ENCODE data around the gene ZFYVE16. TPM values are rescaled to one million over a fixed set of nuclear protein-coding genes. Genes with fewer than 3 reads are reported as not detected.

The ZFYVE16 gene
- total and polyA plus RNA-seq, 4 donors, result 6.0 to 26.3 (median 11.6) TPM

GRCh38 chr5:80372780-80373179, 35.1 kb upstream of the ZFYVE16 start:
- DNase-seq (ENCODE audit: low spot score), result no peak
- H3K36me3 ChIP-seq (ENCODE audit: control insufficient read depth in 4 of 4, insufficient read depth in 3 of 4, low read depth in 1 of 4, low read length in 3 of 4), result no peaks in the 10 kb centered on the region
- H3K27ac ChIP-seq (ENCODE audit: low read depth in 1 of 2, low read length in 2 of 2), result no peak overlapping the region
- no peaks in the 10 kb centered on the region for H3K4me1 ChIP-seq (ENCODE audit: control insufficient read depth in 4 of 4, insufficient read depth in 4 of 4, low read length in 3 of 4)
- H3K4me3 ChIP-seq (ENCODE audit: low read depth in 1 of 3, low read length in 3 of 3), result no peak overlapping the region
- 92% methylated on average over 1 of the region's 1 CpG for WGBS
- no peaks in the 10 kb centered on the region for H3K27me3 ChIP-seq (ENCODE audit: control insufficient read depth in 4 of 4, insufficient read depth in 4 of 4, low read length in 3 of 4)
- TF ChIP-seq MAX (IDR thresholded peaks at IDR 0.05) (no peak), TAF1 (conservative IDR thresholded peaks at IDR 0.05) (no peak), GABPA (IDR thresholded peaks at IDR 0.05 in 1 of 2, conservative IDR thresholded peaks at IDR 0.05 in 1 of 2) (no peak), CTCF (IDR thresholded peaks at IDR 0.05; ENCODE audit: low read depth, low read length, missing input control) (no peak), HNF4A (conservative IDR thresholded peaks at IDR 0.05) (no peak), FOXA1 (IDR thresholded peaks at IDR 0.05) (no peak), HNF4G (IDR thresholded peaks at IDR 0.05) (no peak), RAD21 (IDR thresholded peaks at IDR 0.05) (no peak), ATF3 (IDR thresholded peaks at IDR 0.05) (no peak)
- H3K9ac ChIP-seq (ENCODE audit: low read depth in 1 of 2, low read length in 2 of 2), result no peak overlapping the region
- H3K9me3 ChIP-seq (ENCODE audit: control insufficient read depth in 4 of 4, low read length in 3 of 4), result no peaks in the 10 kb centered on the region

GRCh38 chr5:80374188-80374587, 33.7 kb upstream of the ZFYVE16 start:
- H3K9me3 ChIP-seq (ENCODE audit: control insufficient read depth in 4 of 4, low read length in 3 of 4), result no peaks in the 10 kb centered on the region
- H3K4me1 ChIP-seq (ENCODE audit: control insufficient read depth in 4 of 4, insufficient read depth in 4 of 4, low read length in 3 of 4), result no peaks in the 10 kb centered on the region
- no peak overlapping the region for H3K27ac ChIP-seq (ENCODE audit: low read depth in 1 of 2, low read length in 2 of 2)
- 91% methylated on average over 3 of the region's 3 CpGs for WGBS
- H3K27me3 ChIP-seq (ENCODE audit: control insufficient read depth in 4 of 4, insufficient read depth in 4 of 4, low read length in 3 of 4), result no peaks in the 10 kb centered on the region
- DNase-seq (ENCODE audit: low spot score), result no peak
- no peak overlapping the region for H3K4me3 ChIP-seq (ENCODE audit: low read depth in 1 of 3, low read length in 3 of 3)
- TF ChIP-seq NR2F2 (IDR thresholded peaks at IDR 0.05) (no peak), REST (IDR thresholded peaks at IDR 0.05) (no peak), YY1 (IDR thresholded peaks at IDR 0.05) (no peak), HNF4A (conservative IDR thresholded peaks at IDR 0.05) (no peak), ATF3 (IDR thresholded peaks at IDR 0.05) (no peak), EGR1 (IDR thresholded peaks at IDR 0.05; ENCODE audit: low read depth in 2 of 2) (no peak)
- no peak overlapping the region for H3K9ac ChIP-seq (ENCODE audit: low read depth in 1 of 2, low read length in 2 of 2)
- no peaks in the 10 kb centered on the region for H3K36me3 ChIP-seq (ENCODE audit: control insufficient read depth in 4 of 4, insufficient read depth in 3 of 4, low read depth in 1 of 4, low read length in 3 of 4)

Data from liver (tissue), 9 donors.